Fibroblast of skin of scalp (primary cell): Measurements from ENCODE around the gene ETS1.
A peak's percentile ranks its signal among the peaks of the same experiment; 100 is the strongest.

Experiments used
- DNase-seq: peaks from one replicate; pipeline ENCODE4 v3.0.0-alpha.2; 2013

The ETS1 gene

DNA sequence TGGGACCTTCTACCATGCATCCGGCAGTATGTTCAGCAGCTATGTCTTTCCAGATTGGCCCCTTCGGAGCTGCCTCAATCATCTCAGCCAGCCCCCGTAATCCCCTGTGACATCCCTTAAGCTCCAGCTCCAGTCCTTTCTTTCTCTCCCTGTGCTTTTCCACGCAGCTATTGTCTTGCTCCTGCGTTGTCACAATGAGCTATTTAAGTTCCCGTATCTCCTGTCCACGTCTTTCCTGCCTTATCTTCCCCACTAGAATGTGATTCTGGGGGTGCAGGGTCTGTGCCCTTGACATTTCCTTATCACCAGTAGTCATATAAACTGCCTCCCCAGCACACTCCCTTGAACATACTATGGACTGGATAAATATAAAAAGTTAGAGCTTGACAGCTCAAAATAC lies 5.1 kb upstream of the ETS1 start:
- no peak for DNase-seq

DNA sequence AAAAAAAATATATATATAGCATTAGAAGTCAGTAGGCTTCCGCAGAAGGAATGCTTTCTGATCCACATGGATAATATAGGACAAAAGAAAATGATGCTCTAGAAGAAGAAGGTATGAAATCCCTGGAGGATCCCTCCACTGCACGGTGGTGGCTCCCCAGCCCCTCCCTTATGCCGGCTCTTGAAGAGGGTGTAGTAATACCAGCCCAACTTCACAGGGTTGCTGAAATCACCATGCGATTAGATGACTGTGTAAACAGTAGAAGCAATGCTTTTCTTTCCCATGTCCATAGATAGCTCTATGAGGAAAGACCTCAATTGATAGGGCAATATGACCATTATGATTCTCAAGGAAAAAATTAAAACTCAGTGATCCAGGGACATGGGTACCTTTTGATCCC lies 3.2 kb upstream of the ETS1 start:
- DNase-seq, result no peak

DNA sequence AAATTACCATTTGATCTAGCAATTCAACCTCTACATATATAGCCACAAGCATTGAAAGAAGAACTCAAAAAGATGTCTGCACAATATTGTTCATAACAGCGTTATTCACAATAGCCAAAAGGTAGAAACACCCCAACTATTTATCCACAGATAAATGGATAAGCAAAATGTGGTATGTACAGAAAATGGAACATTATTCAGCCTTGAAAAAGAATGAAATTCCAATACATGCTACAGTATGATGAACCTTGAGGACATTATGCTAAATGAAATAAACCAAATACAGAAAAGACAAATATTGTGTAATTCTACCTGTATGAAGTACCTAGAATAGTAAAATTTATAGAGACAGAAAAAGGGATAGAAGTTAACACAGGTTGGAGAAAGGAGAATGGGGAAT lies 2.6 kb upstream of the ETS1 start:
- DNase-seq, result no peak

GRCh38 chr11:128588093-128588492 lies 735 bp upstream of the ETS1 start:
- DNase-seq, result no peak

DNA sequence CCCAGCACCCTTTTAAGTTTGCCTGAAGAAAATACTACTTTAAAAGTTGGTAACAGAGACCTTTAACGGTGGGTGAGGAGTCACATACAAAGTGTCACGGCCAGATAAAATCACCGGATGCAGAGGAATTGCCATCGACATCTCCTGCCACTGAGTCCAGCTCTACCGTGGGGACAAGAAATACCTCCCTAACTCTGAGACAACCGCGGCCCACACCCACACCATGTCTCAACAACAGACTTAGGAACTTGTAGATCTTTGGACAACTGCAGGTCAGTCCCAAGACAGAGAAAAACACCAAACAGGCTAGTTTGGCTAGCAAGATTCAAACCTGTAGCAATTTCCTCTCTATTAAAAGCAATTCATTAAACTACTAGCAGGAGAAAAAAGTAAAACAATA lies 669 bp downstream of the ETS1 start:
- no peak for DNase-seq

DNA sequence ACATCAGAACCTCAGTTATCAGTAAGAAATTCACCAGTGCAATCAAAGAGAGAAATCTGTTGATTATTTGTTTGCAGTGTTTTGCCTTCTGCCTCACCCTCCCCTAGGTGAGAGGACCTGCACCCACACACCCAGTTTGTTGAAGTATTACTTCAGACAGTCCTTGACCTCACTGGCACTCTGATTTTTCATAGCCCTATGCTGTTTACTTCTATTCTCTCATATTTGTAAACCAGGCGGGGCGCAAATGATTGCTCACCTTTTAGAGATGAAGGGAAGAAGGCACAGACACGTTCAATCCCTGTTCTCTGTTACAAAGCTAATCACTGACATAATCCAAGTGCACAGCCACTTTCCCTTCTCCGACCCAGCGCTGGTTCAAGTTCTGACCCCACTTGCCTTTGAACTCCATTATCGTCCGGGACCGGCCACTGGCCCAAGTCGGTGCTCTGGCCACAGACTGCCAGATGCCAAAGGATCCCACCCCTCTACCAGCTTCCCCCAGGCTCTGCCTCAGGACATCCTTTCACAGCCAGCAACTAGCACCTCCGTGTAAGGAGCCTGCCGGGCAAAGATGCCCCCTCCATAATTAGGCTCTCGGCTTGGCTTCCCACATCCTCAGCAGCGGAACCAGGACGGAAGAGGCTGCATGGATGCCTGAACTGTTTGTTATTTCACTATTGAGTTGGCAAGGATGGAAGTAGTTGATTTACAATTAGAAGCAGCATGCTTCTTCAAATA lies 1.7 kb downstream of the ETS1 start:
- no peak for DNase-seq

GRCh38 chr11:128584253-128584652 lies 3.1 kb downstream of the ETS1 start:
- DNase-seq, result no peak

DNA sequence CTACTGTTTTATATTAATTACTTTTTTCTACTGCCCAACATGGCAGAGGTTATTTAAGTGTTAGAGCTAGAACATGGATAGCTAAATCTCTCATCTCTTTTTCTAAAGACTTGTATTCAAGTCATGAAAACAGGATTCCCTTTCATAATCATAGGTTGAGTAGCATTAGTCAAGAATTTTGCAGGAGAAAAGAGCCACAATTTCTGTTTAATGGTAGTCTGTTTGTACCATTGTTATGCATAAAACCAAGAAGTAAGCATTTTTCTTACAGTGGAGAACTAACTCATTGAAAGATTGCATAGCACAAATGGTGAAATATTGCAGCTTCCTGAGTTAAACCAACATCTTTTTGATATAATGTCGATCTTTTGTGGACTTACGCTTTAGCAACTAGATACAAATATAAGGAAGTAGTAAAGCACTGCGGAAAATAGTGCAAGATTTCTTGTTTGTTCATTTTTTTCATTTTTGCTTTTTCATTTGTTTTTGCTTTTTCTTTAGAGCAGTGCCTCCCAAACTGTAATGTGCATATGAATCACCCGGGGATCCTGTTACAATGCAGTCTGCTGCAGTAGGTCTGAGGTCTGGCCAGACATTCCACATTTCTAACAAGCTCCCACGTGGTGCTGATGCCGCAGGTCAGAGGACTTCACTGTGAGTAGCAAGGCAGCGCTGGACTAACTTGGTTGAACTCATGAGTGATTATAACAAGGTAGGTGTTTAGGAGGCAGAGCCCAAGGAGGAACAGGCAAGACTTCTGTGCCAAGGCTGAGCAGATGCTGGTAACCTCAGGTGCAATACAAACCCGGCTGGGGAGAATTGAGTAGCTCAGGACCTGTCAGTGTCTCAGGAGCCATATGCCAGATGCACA lies 4.6 kb downstream of the ETS1 start:
- DNase-seq, result peak; percentile 92

DNA sequence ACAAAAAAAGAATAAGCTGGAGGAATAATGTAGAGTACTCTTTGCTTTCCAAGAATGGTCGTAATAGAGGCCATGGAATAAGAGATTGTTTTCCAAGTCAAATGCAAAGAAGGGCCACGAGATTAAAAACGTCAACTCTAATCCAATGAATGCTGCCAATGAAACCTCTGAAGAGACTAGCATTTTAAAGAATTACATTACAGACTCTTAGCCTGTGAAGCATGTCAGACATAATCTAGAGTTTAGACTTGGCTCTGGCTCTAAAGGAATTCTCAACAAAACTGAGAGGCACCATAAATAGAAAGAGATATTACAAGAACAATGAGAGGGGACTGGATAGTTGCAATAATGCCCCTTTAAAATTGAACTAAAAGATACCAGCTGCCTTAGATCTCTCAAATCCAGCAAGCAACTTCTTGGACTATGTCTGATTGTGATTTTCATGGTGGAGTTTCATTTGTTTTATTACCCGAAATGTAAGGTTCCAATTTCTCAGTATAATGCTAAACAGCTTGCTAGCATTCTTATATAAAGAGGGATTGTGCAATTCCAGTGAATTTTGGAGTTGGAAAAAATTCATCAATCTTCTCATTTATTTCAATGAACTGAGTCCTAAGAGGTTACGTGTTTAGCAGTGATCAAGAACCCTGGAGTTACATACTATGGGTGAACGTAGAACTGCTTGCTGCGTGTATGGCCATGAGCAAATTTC lies 5.6 kb downstream of the ETS1 start:
- DNase-seq, result no peak

GRCh38 chr11:128580612-128581011 lies 6.7 kb downstream of the ETS1 start:
- no peak for DNase-seq

- DNase-seq, result no peak
Measured at GRCh38 chr11:128579798-128580504, 7.4 kb downstream of the ETS1 start.

DNA sequence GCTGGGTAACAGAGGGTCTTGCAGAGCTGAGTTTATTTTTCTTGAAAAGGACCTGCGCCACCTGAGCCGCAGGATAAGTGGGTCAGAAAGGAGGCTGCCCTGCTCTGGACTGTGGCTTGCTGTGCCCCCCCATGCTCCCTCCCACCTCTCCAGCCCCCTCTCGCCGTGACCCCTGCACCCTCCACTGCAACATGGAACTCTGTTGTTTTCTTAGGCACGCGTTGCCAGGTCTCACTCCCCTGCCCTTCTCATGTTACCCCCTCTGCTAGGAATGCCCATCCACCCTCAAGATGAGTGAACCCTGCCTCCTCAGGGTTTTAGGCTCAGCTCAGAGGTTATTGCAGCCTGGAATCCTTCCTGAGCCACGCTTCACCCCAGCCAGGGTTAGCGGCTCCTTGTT lies 10.8 kb downstream of the ETS1 start:
- no peak for DNase-seq

DNA sequence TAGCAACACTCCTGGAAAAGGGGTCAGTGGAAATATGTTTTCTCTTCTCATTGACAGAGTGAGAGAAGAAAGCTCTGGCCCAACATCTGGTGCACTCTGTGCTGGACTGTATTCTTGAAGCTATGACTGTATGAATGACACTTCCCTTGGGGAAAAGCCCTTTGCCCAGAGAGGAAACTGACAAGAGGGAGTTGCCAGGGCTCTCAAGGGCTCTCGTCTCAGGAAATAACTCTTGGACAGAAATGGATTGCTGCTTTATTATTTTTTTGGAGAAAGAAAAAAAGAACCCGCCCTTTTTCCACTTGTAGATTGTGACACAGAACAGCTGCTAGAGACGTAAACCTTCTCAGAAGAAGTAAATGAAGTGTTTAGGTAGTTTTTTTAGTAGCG lies 11.4 kb downstream of the ETS1 start:
- no peak for DNase-seq

DNA sequence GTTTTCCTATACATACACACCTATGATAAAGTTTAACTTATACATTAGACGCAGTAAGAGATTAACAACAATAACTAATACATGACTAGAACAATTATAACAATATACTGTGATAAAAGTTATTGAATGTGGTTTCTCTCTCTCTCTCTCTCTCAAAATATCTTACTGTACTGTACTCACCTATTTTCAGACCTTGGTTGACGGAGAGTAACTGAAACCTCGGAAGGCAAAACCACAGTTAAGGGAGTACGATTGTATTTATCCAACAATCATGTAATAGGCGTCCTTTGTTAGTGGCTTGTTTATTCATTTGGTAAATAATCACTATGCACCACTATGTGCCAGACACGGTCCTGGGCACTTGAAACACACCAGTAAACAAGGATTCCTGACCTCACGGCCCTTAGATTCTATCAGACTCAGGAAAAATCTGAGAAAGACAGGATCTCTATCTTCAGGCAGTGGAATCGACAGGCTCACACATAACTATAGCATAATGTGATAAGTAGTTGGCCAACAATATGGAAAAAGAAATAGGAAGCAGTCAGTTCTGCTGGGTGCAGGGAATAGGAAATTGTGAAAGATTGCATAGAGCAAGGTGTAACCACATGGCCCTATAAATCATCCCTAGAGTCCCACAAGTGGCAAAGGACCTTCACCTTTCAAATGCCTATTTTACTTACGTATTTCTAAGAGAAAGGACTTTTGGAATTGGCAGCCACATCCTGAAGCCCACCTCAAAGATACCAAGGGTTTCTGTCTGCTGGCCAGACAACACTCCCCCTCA lies 12.0 kb downstream of the ETS1 start:
- no peak for DNase-seq

DNA sequence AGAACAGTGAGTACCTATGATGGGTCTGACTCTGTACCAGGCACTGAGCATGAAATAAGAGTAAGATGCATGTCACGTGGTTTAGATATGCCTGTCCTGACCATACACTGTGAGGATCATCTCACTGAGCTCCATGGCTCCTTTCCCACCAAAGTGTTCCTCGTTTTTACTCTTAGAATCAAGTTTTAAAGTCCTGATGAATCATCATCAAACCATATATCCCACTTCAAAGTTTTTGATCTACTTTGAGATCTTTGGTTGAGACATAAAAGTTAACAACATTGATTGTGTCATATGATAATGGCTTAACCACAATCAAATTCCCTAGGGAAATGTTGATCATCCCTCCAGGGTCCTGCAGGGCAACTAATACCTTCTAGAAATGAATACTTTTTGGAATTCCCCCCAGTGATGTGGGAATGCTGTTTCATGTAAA lies 12.8 kb downstream of the ETS1 start:
- DNase-seq, result no peak

DNA sequence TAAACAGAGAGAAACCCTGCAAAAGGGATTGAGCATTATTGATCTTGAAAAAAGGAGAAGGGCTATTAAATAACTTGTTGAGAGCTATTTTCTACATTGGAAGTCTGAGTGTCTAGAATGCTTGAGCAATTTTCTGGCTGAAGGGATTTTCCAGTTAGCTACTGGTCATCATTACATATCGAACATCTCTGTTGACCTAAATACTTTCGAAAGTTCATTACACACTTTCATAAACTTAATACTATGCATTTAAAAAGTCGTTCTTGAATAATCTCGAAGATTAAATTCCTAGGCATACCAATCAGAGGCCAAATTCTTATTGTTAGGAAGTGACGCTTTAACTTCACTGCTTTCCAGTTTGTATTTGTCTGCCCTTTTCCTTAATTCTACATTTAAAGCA lies 13.7 kb downstream of the ETS1 start:
- no peak for DNase-seq

GRCh38 chr11:128572965-128573364 lies 14.4 kb downstream of the ETS1 start:
- DNase-seq, result no peak

DNA sequence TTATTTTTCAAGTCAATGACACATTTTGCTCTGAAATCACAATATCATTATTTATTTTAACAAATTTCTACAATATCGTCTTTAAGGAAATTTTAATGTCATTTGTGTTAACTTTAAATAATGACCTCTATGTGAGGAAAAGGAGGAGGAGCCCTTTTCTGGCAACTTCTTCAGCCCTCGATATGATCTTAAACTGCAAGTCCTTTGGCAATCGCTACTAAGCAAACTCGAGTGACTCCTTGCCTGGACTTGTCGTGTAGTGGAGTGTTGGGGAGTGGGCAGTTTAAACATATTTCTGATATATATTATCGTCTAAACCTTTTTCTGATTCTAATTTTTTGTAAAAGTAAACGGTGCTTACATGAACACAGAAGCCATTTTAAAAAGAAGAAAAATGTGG lies 16.7 kb downstream of the ETS1 start:
- DNase-seq, result no peak

GRCh38 chr11:128569291-128569690 lies 18.1 kb downstream of the ETS1 start:
- no peak for DNase-seq

DNA sequence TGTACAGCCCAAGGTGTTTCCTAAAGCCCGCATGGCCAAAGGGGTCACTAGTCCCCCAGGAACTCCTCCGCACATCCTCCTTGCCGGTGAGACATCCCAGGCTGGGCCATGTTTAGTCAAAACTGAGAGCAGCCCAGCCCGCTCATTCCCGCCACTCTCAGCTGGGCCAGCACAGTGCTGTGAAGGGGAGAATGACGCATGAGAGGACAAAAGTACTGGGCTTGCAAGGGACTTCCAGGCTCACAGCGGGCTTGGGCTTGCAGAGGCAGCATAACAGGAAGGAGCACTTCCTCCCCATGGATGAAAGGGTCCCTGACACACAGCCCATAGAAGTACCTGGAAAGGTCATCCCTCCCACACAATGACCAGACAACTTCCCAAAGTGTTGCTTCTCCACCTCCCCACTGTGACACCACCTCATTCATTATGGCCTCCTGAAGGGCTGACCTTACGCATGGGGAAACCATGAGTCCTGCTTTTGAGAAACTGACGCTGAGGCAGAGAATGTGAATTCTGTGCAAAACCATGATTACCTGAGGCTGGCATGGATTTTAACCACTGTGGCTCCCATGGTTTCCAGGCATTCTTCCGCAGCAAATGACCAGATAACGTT lies 19.1 kb downstream of the ETS1 start:
- DNase-seq, result no peak

- DNase-seq, result no peak
Measured at GRCh38 chr11:128567130-128567529, 20.2 kb downstream of the ETS1 start.

- DNase-seq, result no peak
Measured at GRCh38 chr11:128565881-128566280, 21.5 kb downstream of the ETS1 start.
